ENCODE results near the gene BLOC1S4. TPM values are rescaled to one million over a fixed set of nuclear protein-coding genes. Genes with fewer than 3 reads are reported as not detected.

The BLOC1S4 gene
- total RNA-seq, 1 experiment from 2014 or later, result 15.7 TPM

DNA sequence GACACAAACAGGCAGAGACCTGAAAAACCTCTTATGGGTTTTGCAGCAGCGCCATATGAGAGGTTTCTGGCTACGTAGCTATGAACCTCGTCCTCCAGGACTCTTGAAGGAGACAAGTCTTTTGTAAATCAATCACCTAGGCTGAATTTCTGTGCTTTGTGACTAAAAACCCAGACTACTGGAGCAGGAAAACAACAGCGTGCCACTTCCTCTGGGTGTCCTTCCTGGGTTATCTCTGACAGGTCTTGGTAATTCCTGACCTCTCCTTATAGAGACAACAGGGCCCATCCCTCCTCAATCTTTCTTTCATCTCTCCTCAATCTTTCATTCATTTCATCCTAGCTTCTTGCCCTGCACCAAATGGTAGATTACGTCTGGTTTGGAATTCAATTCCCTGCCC is 16.6 kb upstream of the BLOC1S4 start:
- intact Hi-C loops (cut with micrococcal nuclease), result no loop called here
- Histone ChIP-seq H3K4me3 (replicated peaks in 1 of 2; ENCODE audit: low read depth in 1 of 2, low read length in 2 of 2) (no peak overlapping the region), H3K27ac (ENCODE audit: low read depth, low read length) (no peak overlapping the region), H3K36me3 (ENCODE audit: control insufficient read depth in 1 of 2, insufficient read depth in 2 of 2, low read length in 2 of 2) (no peaks in the 10 kb centered on the region), H3K4me2 (ENCODE audit: low read length) (no peak overlapping the region), H4K20me1 (ENCODE audit: insufficient read depth) (no peaks in the 10 kb centered on the region), H3K9me3 (ENCODE audit: control insufficient read depth in 1 of 2, insufficient read depth in 1 of 2, low read depth in 1 of 2, low read length in 2 of 2) (no peaks in the 10 kb centered on the region), H3K9ac (ENCODE audit: low read length) (no peak overlapping the region), H3K27me3 (ENCODE audit: insufficient read depth, low read length) (no peaks in the 10 kb centered on the region), H2AFZ (ENCODE audit: low read depth, low read length, poor library complexity, severe bottlenecking) (no peak overlapping the region), H3K9me2 (ENCODE audit: insufficient read depth) (no peaks in the 10 kb centered on the region), H3K79me2 (ENCODE audit: insufficient read depth, low read length) (no peaks in the 10 kb centered on the region), H3K4me1 (ENCODE audit: control insufficient read depth in 1 of 2, insufficient read depth in 2 of 2, low read length in 2 of 2) (peaks cover 0 to 6% of the 10 kb centered on the region in 2 experiments; a peak in 2 of 4 replicates)
- ATAC-seq, result no peak
- RAD21 ChIA-PET (ENCODE audit: low non-redundant PET in 1 of 2, low total read pairs in 2 of 2, uncharacterized antibody in 2 of 2, unreplicated experiment in 2 of 2), result no interaction called here
- POLR2A ChIA-PET, result interaction anchor here (1.1 kb wide), 1 partner anchor 369 kb away, joined by 4 read pairs; the partner anchor contains the start of gene GRPEL1
- BruUV-seq (replicated peaks), result no TSS peak
- CTCF ChIA-PET, result no interaction called here
- no peak for DNase-seq (ENCODE audit: low read depth, low spot score)
- TF ChIP-seq ATF3 (IDR thresholded peaks at IDR 0.05), result no peak

DNA sequence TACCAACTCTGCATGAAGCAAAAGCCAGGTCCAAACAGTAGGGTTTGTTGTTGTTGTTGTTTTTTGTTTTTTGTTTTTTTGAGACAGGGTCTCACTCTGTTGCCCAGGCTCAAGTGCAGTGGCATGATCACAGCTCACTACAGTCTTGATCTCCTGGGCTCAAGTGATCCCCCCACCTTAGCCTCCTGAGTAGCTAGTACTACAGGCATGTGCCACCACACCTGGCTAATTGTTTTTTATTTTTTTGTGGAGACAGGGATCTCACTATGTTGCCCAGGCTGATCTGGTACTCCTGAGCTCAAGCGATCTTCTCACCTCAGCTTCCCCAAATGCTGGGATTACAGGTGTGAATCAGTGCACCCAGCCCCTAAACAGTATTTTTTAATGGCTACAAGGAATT is 16.1 kb upstream of the BLOC1S4 start:
- peaks cover 0 to 7% of the 10 kb centered on the region in 2 experiments; a peak in 2 of 4 replicates for H3K4me1 ChIP-seq (ENCODE audit: control insufficient read depth in 1 of 2, insufficient read depth in 2 of 2, low read length in 2 of 2)
- no peaks in the 10 kb centered on the region for H3K9me2 ChIP-seq (ENCODE audit: insufficient read depth)
- intact Hi-C loops (cut with micrococcal nuclease), result no loop called here
- CTCF ChIA-PET, result no interaction called here
- no peaks in the 10 kb centered on the region for H4K20me1 ChIP-seq (ENCODE audit: insufficient read depth)
- POLR2A ChIA-PET, result no interaction called here
- no peaks in the 10 kb centered on the region for H3K9me3 ChIP-seq (ENCODE audit: control insufficient read depth in 1 of 2, insufficient read depth in 1 of 2, low read depth in 1 of 2, low read length in 2 of 2)
- H3K4me2 ChIP-seq (ENCODE audit: low read length), result no peak overlapping the region
- no peak overlapping the region for H3K9ac ChIP-seq (ENCODE audit: low read length)
- H3K27me3 ChIP-seq (ENCODE audit: insufficient read depth, low read length), result no peaks in the 10 kb centered on the region
- ATAC-seq (no peak), DNase-seq (ENCODE audit: low read depth, low spot score) (no peak)
- H3K36me3 ChIP-seq (ENCODE audit: control insufficient read depth in 1 of 2, insufficient read depth in 2 of 2, low read length in 2 of 2), result no peaks in the 10 kb centered on the region
- H3K27ac ChIP-seq (ENCODE audit: low read depth, low read length), result no peak overlapping the region
- H2AFZ ChIP-seq (ENCODE audit: low read depth, low read length, poor library complexity, severe bottlenecking), result no peak overlapping the region
- TF ChIP-seq FOSL1 (IDR thresholded peaks at IDR 0.05; ENCODE audit: low read depth), result no peak
- no peak for TF ChIP-seq EZH2phosphoT487 (IDR thresholded peaks at IDR 0.05; ENCODE audit: borderline replicate concordance)
- no peak for TF ChIP-seq SIN3A (IDR thresholded peaks at IDR 0.05; ENCODE audit: low read depth)
- TF ChIP-seq SP1 (IDR thresholded peaks at IDR 0.05; ENCODE audit: low read depth), result no peak
- no peak for TF ChIP-seq MAX (IDR thresholded peaks at IDR 0.05)
- no peak for TF ChIP-seq SRF (IDR thresholded peaks at IDR 0.05; ENCODE audit: low read depth)
- TF ChIP-seq YY1 (IDR thresholded peaks at IDR 0.05; ENCODE audit: extremely low read depth, insufficient replicate concordance, low read depth, low read length), result no peak
- no peak for TF ChIP-seq ZFX (IDR thresholded peaks at IDR 0.05)
- no peak for TF ChIP-seq CEBPB (IDR thresholded peaks at IDR 0.05; ENCODE audit: low read depth)
- peaks cover 3% of the 10 kb centered on the region; the same call in 1 of the 2 replicates for H3K79me2 ChIP-seq (ENCODE audit: insufficient read depth, low read length)
- no peak overlapping the region for H3K4me3 ChIP-seq (replicated peaks in 1 of 2; ENCODE audit: low read depth in 1 of 2, low read length in 2 of 2)
- no TSS peak for BruUV-seq (replicated peaks)
- RAD21 ChIA-PET (ENCODE audit: low non-redundant PET in 1 of 2, low total read pairs in 2 of 2, uncharacterized antibody in 2 of 2, unreplicated experiment in 2 of 2), result no interaction called here
